ENCODE measurements around the gene HDAC7. TPM values are rescaled to one million over a fixed set of nuclear protein-coding genes. Genes with fewer than 3 reads are reported as not detected.

Gene HDAC7
- total RNA-seq, 1 donor from 2014 or later: 93.2 TPM

GRCh38 chr12:47777741-47778558, 41.8 kb downstream of the HDAC7 start:
- TF ChIP-seq CTCF (IDR thresholded peaks at IDR 0.05): no peak
- peaks cover 6% of the 10 kb centered on the region for H3K36me3 Mint-ChIP-seq (ENCODE audit: low read depth)
- no peaks in the 10 kb centered on the region for H3K9me3 Mint-ChIP-seq (ENCODE audit: low read depth)
- H3K27me3 Mint-ChIP-seq (ENCODE audit: low read depth): no peaks in the 10 kb centered on the region
- peak overlapping the region; percentile 73 for H3K27ac Mint-ChIP-seq (ENCODE audit: unreplicated experiment)
- H3K4me1 Mint-ChIP-seq (ENCODE audit: low read depth): peaks cover 29% of the 10 kb centered on the region
- no peak for DNase-seq (ENCODE audit: low spot score)
- H3K4me3 Mint-ChIP-seq (ENCODE audit: unreplicated experiment): no peak overlapping the region

GRCh38 chr12:47777151-47777550, 42.6 kb downstream of the HDAC7 start:
- peaks cover 3% of the 10 kb centered on the region for H3K36me3 Mint-ChIP-seq (ENCODE audit: low read depth)
- no peak overlapping the region for H3K4me3 Mint-ChIP-seq (ENCODE audit: unreplicated experiment)
- no peaks in the 10 kb centered on the region for H3K27me3 Mint-ChIP-seq (ENCODE audit: low read depth)
- peak overlapping the region; percentile 84 for H3K27ac Mint-ChIP-seq (ENCODE audit: unreplicated experiment)
- TF ChIP-seq CTCF (IDR thresholded peaks at IDR 0.05): no peak
- peaks cover 32% of the 10 kb centered on the region for H3K4me1 Mint-ChIP-seq (ENCODE audit: low read depth)
- H3K9me3 Mint-ChIP-seq (ENCODE audit: low read depth): no peaks in the 10 kb centered on the region
- DNase-seq (ENCODE audit: low spot score): no peak

GRCh38 chr12:47776471-47777143, 43.1 kb downstream of the HDAC7 start:
- H3K36me3 Mint-ChIP-seq (ENCODE audit: low read depth): no peaks in the 10 kb centered on the region
- H3K4me3 Mint-ChIP-seq (ENCODE audit: unreplicated experiment): no peak overlapping the region

GRCh38 chr12:47775100-47775911, 44.4 kb downstream of the HDAC7 start:
- Mint-ChIP-seq H3K4me3 (ENCODE audit: unreplicated experiment) (no peak overlapping the region), H3K36me3 (ENCODE audit: low read depth) (no peaks in the 10 kb centered on the region), H3K4me1 (ENCODE audit: low read depth) (peaks cover 32% of the 10 kb centered on the region), H3K27ac (ENCODE audit: unreplicated experiment) (no peak overlapping the region), H3K27me3 (ENCODE audit: low read depth) (no peaks in the 10 kb centered on the region), H3K9me3 (ENCODE audit: low read depth) (no peaks in the 10 kb centered on the region)
- no peak for DNase-seq (ENCODE audit: low spot score)
- no peak for TF ChIP-seq CTCF (IDR thresholded peaks at IDR 0.05)

More at GRCh38 chr12:47776471-47777143, 43.1 kb downstream of the HDAC7 start:
- H3K27me3 Mint-ChIP-seq (ENCODE audit: low read depth): no peaks in the 10 kb centered on the region
- H3K4me1 Mint-ChIP-seq (ENCODE audit: low read depth): peaks cover 32% of the 10 kb centered on the region
- no peak for DNase-seq (ENCODE audit: low spot score)
- no peaks in the 10 kb centered on the region for H3K9me3 Mint-ChIP-seq (ENCODE audit: low read depth)
- peak overlapping the region; percentile 84 for H3K27ac Mint-ChIP-seq (ENCODE audit: unreplicated experiment)
- no peak for TF ChIP-seq CTCF (IDR thresholded peaks at IDR 0.05)

GRCh38 chr12:47774663-47775062, 45.0 kb downstream of the HDAC7 start:
- Mint-ChIP-seq H3K27me3 (ENCODE audit: low read depth) (no peaks in the 10 kb centered on the region), H3K4me3 (ENCODE audit: unreplicated experiment) (no peak overlapping the region), H3K9me3 (ENCODE audit: low read depth) (no peaks in the 10 kb centered on the region), H3K4me1 (ENCODE audit: low read depth) (peaks cover 32% of the 10 kb centered on the region), H3K27ac (ENCODE audit: unreplicated experiment) (no peak overlapping the region), H3K36me3 (ENCODE audit: low read depth) (no peaks in the 10 kb centered on the region)
- DNase-seq (ENCODE audit: low spot score): no peak
- TF ChIP-seq CTCF (IDR thresholded peaks at IDR 0.05): no peak

All from chondrocyte (in vitro differentiated cells).